ENCODE data around the gene LRRC28.

LRRC28 gene

DNA sequence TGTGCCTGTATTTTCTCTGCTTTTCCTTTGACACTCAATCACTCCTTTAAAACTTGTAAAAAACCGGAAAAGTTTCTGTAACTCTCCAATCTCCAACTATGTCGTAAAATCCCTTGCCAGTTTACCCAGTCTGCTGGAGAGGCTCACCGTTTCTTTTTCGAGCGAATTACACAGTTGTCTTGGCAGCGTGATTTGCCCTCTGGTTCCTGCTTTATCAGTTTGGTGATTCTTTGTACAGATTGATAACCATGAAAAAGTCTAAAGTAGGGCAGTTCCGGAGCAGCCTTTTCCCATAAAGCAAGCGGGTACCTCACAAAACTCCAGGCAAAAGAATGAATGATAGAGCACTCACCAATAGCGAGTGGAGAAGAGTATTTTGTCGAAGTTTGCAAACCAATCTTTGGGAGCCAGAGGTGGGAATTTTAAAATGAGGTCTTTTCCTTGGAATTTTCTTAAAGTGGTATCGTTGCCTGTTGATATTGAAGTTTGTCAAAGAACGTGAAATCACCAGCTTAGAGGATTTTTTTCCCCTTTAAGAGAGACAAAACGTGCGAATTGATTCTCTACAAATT lies 1.9 kb upstream of the LRRC28 start, which contains the start of gene TTC23:
Gene TTC23, minus strand, starts transcription at position 312 of the 572 bp plus-strand sequence. CDS start 20,869 bp downstream, outside the sequence.
- DNase-seq (ENCODE audit: low read depth in 2 of 2): no peak

- no peak for DNase-seq (ENCODE audit: low read depth in 2 of 2)
Measured at GRCh38 chr15:99250001-99250400, 1.3 kb upstream of the LRRC28 start.

DNA sequence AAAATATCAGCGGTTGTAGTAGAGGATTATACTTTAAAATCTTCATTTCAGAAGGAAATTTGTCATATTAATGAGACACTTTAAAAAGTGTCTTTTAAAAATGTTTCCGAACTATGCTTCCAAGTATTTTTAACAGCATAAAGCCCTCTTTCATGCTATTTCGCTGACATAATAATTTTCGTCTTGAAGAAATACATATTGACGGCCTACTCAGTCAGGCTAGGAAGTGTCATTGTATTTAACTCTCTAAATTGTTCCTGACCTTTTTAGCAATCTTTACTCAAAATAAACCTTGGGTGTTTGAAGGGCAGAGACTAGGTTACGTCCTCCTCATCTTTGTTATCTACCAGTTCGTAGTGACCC lies 806 bp upstream of the LRRC28 start:
- DNase-seq (ENCODE audit: low read depth in 2 of 2): no peak

DNA sequence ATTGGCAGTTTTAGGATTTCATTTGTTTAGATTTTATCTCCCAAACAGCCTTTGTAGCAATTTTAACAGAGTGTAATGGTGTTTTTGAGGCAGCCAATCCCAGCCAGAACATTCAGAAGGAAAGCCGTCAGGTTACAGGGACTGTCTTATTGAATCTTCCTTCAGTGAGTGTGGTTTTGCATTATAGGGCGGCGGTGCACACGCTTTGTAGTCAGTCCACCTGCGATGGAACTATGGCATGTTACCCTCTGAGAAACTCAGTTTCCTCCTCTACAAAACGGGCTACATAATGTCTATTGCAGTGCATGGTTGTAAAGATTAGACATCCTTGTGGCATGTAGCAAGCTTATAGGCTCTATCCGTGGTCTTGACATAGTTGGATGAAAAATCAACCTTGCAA lies 1.0 kb downstream of the LRRC28 start:
- DNase-seq (ENCODE audit: low read depth in 2 of 2): no peak

DNA sequence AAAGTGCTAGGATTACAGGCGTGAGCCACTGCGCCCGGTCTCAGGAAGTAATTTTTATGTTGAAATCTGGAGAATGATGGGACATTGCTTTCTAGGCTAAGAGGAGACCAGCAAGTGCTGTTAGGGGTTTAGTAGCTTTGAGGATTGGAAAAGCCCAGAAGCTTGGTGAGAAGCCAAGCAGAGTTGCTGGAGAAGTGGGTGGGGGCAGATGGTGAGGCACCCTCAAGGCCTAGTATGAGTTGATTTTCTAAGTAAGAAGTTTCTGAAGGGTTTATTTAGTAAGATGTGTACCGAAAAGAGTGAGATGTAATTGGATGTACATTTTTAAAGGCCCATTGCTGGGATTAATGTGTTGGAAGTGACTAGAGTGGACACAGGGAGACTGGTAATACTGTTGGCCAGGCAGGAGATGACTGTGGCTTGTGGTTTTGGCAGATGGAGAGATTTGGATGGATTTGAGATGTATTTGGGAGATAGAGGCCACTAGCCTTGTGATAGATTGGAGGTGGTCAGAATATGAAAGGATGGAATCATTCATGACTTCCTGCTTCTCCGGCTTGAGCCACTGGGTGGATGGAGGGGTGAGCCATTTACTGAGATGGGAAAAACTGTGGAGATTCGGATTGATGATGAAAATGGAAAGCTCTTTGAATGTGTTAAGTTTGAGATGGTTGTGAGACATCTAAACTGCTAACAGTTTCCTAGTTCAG lies 2.3 kb downstream of the LRRC28 start:
- DNase-seq (ENCODE audit: low read depth in 2 of 2): no peak

- no peak for DNase-seq (ENCODE audit: low read depth in 2 of 2)
Measured at GRCh38 chr15:99257107-99257750, 5.9 kb downstream of the LRRC28 start.

DNA sequence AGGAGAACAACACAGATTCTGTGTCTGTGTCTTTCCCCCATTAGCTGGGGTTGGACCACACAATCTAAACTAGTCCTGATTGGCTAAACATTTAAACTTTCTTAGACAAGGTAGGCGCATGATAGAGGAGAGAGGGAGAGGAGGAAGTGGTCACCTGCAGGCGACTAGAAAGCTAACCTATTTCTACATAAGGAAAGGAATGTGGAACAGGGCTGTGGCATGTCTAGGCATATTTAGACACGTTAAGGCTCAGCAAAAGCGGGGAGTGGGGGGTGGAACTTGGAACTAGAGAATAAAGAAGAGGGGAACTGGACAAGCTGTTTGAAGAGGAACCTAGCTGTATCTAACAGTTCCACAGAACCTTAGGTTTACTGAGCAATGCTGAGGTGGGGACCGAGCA lies 12.8 kb downstream of the LRRC28 start:
- no peak for DNase-seq (ENCODE audit: low read depth in 2 of 2)

- DNase-seq (ENCODE audit: low read depth in 2 of 2): no peak
Measured at GRCh38 chr15:99265541-99266070, 14.3 kb downstream of the LRRC28 start.

- DNase-seq (ENCODE audit: low read depth in 2 of 2): no peak
Measured at GRCh38 chr15:99267957-99268356, 16.7 kb downstream of the LRRC28 start.

- no peak for DNase-seq (ENCODE audit: low read depth in 2 of 2)
Measured at GRCh38 chr15:99268431-99268830, 17.1 kb downstream of the LRRC28 start.

DNA sequence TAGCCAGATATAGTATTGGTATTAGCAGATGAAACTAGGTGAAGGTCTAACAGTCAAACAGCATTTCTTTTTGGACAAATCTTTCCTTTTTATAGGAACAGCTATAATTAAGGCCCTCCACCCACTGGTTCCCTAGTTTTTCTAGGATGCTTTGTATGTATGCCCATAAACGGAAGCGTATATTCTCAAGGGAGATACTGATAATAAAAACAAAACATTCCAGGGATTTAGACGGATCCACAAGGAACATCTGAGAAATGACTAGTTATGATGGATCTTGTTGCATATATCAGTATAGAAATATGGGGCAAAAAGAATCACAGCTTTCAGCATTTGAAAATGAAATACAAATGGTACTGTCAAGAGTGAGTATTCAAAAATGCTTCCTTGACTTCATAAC lies 22.5 kb downstream of the LRRC28 start:
- DNase-seq (ENCODE audit: low read depth in 2 of 2): no peak

DNA sequence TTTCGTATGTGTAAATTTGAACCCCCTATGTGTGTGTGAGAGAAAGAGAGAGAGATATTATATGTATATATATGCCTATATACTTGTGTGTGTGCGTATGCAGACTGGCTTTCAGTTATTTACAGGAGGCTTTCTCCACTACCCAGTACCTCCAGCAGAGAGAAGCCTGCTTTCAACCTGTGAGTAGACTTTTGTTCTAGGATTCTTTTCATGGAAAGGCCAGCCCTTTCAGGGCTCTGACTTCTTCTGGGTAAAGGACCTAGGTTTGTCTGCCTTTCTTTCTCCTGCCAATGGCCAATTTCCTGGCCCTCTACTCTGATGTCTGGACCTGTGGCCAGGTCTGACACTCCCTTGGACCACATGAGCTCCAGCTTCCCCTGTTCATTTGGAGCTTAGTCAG lies 23.8 kb downstream of the LRRC28 start:
- no peak for DNase-seq (ENCODE audit: low read depth in 2 of 2)

- DNase-seq (ENCODE audit: low read depth in 2 of 2): no peak
Measured at GRCh38 chr15:99275525-99276128, 24.3 kb downstream of the LRRC28 start.

- DNase-seq (ENCODE audit: low read depth in 2 of 2): no peak
Measured at GRCh38 chr15:99279290-99279689, 28.0 kb downstream of the LRRC28 start.

- DNase-seq (ENCODE audit: low read depth in 2 of 2): no peak
Measured at GRCh38 chr15:99279827-99280226, 28.5 kb downstream of the LRRC28 start.

- DNase-seq (ENCODE audit: low read depth in 2 of 2): no peak
Measured at GRCh38 chr15:99282121-99282520, 30.8 kb downstream of the LRRC28 start.

- DNase-seq (ENCODE audit: low read depth in 2 of 2): no peak
Measured at GRCh38 chr15:99282586-99282985, 31.3 kb downstream of the LRRC28 start.

GRCh38 chr15:99283717-99284116 lies 32.4 kb downstream of the LRRC28 start:
- DNase-seq (ENCODE audit: low read depth in 2 of 2): no peak

DNA sequence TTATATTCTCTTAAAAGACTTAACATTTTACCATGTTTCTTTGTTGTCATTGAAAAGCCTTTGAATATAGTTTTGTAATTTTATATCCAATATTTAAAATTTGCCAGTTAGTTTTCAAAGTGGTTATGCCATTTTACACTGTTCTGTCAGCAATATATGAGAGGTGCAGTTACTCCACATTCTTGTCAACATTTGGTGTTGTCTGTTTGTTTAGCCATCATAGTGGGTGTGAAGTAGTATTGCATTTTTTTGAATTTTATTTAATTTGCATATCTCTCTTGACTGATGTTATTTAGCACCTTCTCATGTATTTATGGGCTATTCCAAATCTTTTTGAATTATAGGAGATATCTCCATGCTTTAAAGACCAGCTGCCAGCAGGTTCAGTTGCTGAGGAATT lies 40.4 kb downstream of the LRRC28 start:
- DNase-seq (ENCODE audit: low read depth in 2 of 2): no peak

- no peak for DNase-seq (ENCODE audit: low read depth in 2 of 2)
Measured at GRCh38 chr15:99295840-99296239, 44.6 kb downstream of the LRRC28 start.

DNA sequence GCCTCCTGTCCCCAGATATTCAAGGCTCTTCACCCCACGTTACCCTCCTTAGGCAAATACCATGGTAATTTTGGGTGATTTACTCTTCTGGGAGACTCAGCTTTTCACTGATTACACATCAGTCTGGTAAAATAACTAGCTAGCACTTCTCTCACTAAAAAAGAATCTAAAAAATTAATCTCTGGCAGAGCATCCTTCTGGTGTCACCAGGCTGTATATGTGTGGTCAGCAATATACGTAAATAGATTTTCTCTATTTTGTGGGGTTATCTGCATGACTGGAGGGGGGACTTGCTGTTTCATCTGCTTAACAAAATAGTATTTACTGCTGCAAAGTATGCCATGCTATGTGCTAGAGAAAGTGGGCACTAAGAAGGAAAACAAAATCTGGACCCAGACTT lies 45.1 kb downstream of the LRRC28 start:
- no peak for DNase-seq (ENCODE audit: low read depth in 2 of 2)

DNA sequence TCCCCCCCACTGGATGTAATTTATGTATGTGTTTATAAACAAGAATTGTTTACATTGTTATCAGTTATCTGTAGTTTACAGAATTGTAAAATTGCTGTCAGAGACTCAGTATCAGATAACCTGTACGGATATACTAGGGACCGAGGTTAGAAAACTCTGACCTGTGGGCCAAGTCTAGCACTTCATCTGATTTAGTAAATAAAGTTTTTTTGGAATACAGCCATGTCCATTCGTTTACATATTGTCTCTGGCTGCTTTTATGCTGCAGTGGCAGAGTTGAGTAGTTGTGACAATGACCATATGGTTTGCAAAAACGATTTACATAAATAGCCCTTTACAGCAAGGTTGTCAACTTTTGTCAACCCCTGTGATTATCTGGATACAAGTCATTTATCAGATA lies 52.6 kb downstream of the LRRC28 start:
- no peak for DNase-seq (ENCODE audit: low read depth in 2 of 2)
